HG03045 (cell line): ENCODE measurements around the gene PLIN5.

Experiments
- ATAC-seq: cut with Tn5 transposase; IDR thresholded peaks from one replicate; pipeline ENCODE4 v1.9.1; 2021; ENCODE audit warnings: mild to moderate bottlenecking, moderate library complexity; ENCODE audit not compliant: unreplicated experiment

Gene PLIN5

GRCh38 chr19:4524808-4525562 lies 10.0 kb downstream of the PLIN5 start:
- no peak for ATAC-seq

- no peak for ATAC-seq
These were observed 11.5 kb downstream of the PLIN5 start for GRCh38 chr19:4523306-4524110.

GRCh38 chr19:4522291-4523002 lies 12.6 kb downstream of the PLIN5 start:
- no peak for ATAC-seq

GRCh38 chr19:4521888-4522242 lies 13.2 kb downstream of the PLIN5 start:
- ATAC-seq, result no peak

GRCh38 chr19:4521170-4521887 lies 13.7 kb downstream of the PLIN5 start:
- no peak for ATAC-seq

GRCh38 chr19:4519521-4520277 lies 15.3 kb downstream of the PLIN5 start:
- ATAC-seq, result no peak

- no peak for ATAC-seq
These were observed 15.9 kb downstream of the PLIN5 start for GRCh38 chr19:4519172-4519496.

- ATAC-seq, result no peak
These were observed 16.5 kb downstream of the PLIN5 start, which contains the start of gene PLIN4 for GRCh38 chr19:4518345-4519171. Gene PLIN4, minus strand, starts transcription at chr19:4518486. Its CDS starts 214 bp downstream, at chr19:4518272.

GRCh38 chr19:4517451-4518057 lies 17.5 kb downstream of the PLIN5 start:
- ATAC-seq, result no peak

GRCh38 chr19:4516939-4517300 lies 18.1 kb downstream of the PLIN5 start:
- no peak for ATAC-seq

GRCh38 chr19:4516199-4516938 lies 18.7 kb downstream of the PLIN5 start:
- no peak for ATAC-seq

- ATAC-seq, result no peak
These were observed 19.3 kb downstream of the PLIN5 start for GRCh38 chr19:4515732-4516131.

- ATAC-seq, result no peak
These were observed 21.8 kb downstream of the PLIN5 start for GRCh38 chr19:4513248-4513647.

GRCh38 chr19:4512070-4512469 lies 23.0 kb downstream of the PLIN5 start:
- no peak for ATAC-seq

GRCh38 chr19:4511300-4512054 lies 23.5 kb downstream of the PLIN5 start:
- ATAC-seq, result no peak

GRCh38 chr19:4510435-4511255 lies 24.4 kb downstream of the PLIN5 start:
- no peak for ATAC-seq

GRCh38 chr19:4508698-4509097 lies 26.3 kb downstream of the PLIN5 start:
- ATAC-seq, result no peak
